PFSK-1 (cell line): ENCODE results near the gene FUT1.

ENCODE experiments used
- FOXP2 ChIP-seq: optimal IDR thresholded peaks from 2 replicates; pipeline ENCODE3; 2011; ENCODE audit warnings: borderline replicate concordance, control low read depth, inconsistent platforms; ENCODE audit not compliant: insufficient read depth; ENCODE audit errors: extremely low read length, extremely low read depth
- POLR2AphosphoS5 ChIP-seq: IDR thresholded peaks from 2 replicates; pipeline ENCODE4 v1.6.1; 2012; ENCODE audit warnings: low read depth, mild to moderate bottlenecking, control low read depth, low read length, moderate library complexity
- REST ChIP-seq, 2 experiments: IDR thresholded peaks; 2 replicates each; pipeline versions ENCODE4 v1.6.1 to v1.8.0; 2011 to 2012; ENCODE audit warnings: low read depth in 2 of 2, low read length in 2 of 2, control low read depth in 1 of 2, inconsistent platforms in 1 of 2, mild to moderate bottlenecking in 1 of 2, moderate library complexity in 1 of 2; ENCODE audit not compliant: insufficient read depth in 1 of 2
- SIN3A ChIP-seq: IDR thresholded peaks from 2 replicates; pipeline ENCODE4 v1.6.1; 2012; ENCODE audit warnings: mild to moderate bottlenecking, low read length, moderate library complexity, borderline replicate concordance; ENCODE audit not compliant: insufficient read depth
- TAF1 ChIP-seq: IDR thresholded peaks from 2 replicates; pipeline ENCODE4 v1.6.1; 2012; ENCODE audit warnings: low read length, control low read depth, borderline replicate concordance; ENCODE audit not compliant: insufficient read depth

GRCh38 chr19:48728911-48729664 is 23.4 kb downstream of the FUT1 start:
- TF ChIP-seq POLR2AphosphoS5 (no peak), REST (IDR thresholded peaks at IDR 0.05; ENCODE audit: insufficient read depth in 1 of 2, low read depth in 2 of 2, low read length in 2 of 2) (no peak), TAF1 (no peak), SIN3A (no peak), FOXP2 (no peak)
